Measurements from ENCODE around the gene PTPRR.

Gene PTPRR

DNA sequence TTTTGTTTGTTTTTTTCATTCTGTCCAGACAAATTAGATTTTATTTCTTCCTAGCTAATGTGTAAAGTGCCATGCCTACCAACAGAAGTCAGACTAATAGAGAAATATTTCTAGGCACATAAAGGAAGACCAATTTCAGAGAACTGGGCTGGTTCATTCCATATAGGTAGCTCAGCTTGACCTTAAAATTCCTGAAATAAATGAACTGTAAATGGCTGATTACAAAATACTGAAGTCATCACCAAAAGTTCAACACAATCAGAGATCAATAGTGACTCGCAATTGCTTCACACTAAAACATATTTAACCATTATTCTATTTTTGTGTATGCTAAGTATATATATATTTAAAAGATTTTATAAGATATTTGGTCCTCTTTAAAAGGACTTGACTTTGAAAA lies 317.5 kb downstream of the PTPRR start:
- H3K27me3 ChIP-seq (ENCODE audit: low read length): no peaks in the 10 kb centered on the region
- TF ChIP-seq, protein P1, sequence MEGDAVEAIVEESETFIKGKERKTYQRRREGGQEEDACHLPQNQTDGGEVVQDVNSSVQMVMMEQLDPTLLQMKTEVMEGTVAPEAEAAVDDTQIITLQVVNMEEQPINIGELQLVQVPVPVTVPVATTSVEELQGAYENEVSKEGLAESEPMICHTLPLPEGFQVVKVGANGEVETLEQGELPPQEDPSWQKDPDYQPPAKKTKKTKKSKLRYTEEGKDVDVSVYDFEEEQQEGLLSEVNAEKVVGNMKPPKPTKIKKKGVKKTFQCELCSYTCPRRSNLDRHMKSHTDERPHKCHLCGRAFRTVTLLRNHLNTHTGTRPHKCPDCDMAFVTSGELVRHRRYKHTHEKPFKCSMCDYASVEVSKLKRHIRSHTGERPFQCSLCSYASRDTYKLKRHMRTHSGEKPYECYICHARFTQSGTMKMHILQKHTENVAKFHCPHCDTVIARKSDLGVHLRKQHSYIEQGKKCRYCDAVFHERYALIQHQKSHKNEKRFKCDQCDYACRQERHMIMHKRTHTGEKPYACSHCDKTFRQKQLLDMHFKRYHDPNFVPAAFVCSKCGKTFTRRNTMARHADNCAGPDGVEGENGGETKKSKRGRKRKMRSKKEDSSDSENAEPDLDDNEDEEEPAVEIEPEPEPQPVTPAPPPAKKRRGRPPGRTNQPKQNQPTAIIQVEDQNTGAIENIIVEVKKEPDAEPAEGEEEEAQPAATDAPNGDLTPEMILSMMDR (IDR thresholded peaks at IDR 0.05; ENCODE audit: insufficient read depth, low read length, poor library complexity, severe bottlenecking): no peak
- no peak for TF ChIP-seq EZH2phosphoT487 (conservative IDR thresholded peaks at IDR 0.05; ENCODE audit: low read length)
- no peak overlapping the region for H3K9ac ChIP-seq (ENCODE audit: low read length)
- H3K4me3 ChIP-seq (ENCODE audit: insufficient read depth, low read length, poor library complexity, severe bottlenecking): no peak overlapping the region
- no peaks in the 10 kb centered on the region for H3F3A ChIP-seq (ENCODE audit: insufficient read depth)
- no peaks in the 10 kb centered on the region for H4K20me1 ChIP-seq (ENCODE audit: low read depth, low read length)
- no peaks in the 10 kb centered on the region for H3K36me3 ChIP-seq (ENCODE audit: low read length)
- H2AFZ ChIP-seq (ENCODE audit: low read depth, low read length, severe bottlenecking): no peak overlapping the region
- no peak overlapping the region for H3K27ac ChIP-seq (ENCODE audit: low read depth, low read length)
- no peaks in the 10 kb centered on the region for H3K9me2 ChIP-seq (replicated peaks; ENCODE audit: insufficient read depth, low read length)
- no peaks in the 10 kb centered on the region for H3K79me2 ChIP-seq (ENCODE audit: insufficient read depth, low read length)
- H3K9me3 ChIP-seq (ENCODE audit: insufficient read depth, low read length): no peaks in the 10 kb centered on the region
- H3K4me2 ChIP-seq (ENCODE audit: low read depth, low read length, poor library complexity, severe bottlenecking): no peak overlapping the region

DNA sequence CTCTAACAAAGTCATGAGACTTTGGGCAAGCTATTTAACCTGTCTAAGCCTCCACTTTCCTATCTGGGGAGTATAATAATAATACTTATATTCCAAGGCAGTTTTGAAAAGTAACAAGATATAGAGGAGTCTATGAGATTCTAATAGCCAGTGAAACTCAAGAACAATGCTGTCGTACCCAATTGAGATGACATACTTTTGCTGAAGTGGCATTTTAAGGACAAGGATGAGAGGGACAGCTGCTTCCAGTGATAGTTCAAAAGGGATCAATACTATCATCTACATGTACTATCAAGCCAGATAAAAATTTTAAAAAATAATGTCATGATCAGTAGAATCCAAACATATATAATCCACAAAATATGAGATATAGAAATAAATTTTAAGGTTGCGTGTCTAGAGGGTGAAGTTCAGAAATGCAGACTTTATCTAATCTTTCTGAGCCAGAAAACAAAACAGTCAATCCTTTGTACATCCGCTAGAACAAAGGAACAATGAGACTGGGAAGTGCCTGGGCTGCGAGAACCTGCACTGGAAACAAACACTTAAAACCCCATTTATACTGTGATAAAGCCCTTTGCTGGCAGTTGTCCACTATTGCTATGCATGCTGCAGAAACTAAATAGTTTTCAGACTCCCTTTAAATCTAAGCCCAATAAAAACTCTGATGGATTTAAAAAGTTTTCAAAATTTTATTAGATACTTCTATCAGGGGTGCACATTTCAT lies 321.9 kb downstream of the PTPRR start:
- H3K4me3 ChIP-seq (ENCODE audit: insufficient read depth, low read length, poor library complexity, severe bottlenecking): no peak overlapping the region
- no peak for TF ChIP-seq EZH2phosphoT487 (conservative IDR thresholded peaks at IDR 0.05; ENCODE audit: low read length)
- TF ChIP-seq, protein P1 (IDR thresholded peaks at IDR 0.05; ENCODE audit: insufficient read depth, low read length, poor library complexity, severe bottlenecking): no peak
- no peak overlapping the region for H3K4me2 ChIP-seq (ENCODE audit: low read depth, low read length, poor library complexity, severe bottlenecking)
- no peaks in the 10 kb centered on the region for H3K9me3 ChIP-seq (ENCODE audit: insufficient read depth, low read length)
- no peaks in the 10 kb centered on the region for H3K27me3 ChIP-seq (ENCODE audit: low read length)
- no peaks in the 10 kb centered on the region for H3K79me2 ChIP-seq (ENCODE audit: insufficient read depth, low read length)
- no peaks in the 10 kb centered on the region for H3K9me2 ChIP-seq (replicated peaks; ENCODE audit: insufficient read depth, low read length)
- no peaks in the 10 kb centered on the region for H4K20me1 ChIP-seq (ENCODE audit: low read depth, low read length)
- no peaks in the 10 kb centered on the region for H3K36me3 ChIP-seq (ENCODE audit: low read length)
- no peak overlapping the region for H3K9ac ChIP-seq (ENCODE audit: low read length)
- no peak overlapping the region for H3K27ac ChIP-seq (ENCODE audit: low read depth, low read length)
- H2AFZ ChIP-seq (ENCODE audit: low read depth, low read length, severe bottlenecking): no peak overlapping the region
- H3F3A ChIP-seq (ENCODE audit: insufficient read depth): no peaks in the 10 kb centered on the region

DNA sequence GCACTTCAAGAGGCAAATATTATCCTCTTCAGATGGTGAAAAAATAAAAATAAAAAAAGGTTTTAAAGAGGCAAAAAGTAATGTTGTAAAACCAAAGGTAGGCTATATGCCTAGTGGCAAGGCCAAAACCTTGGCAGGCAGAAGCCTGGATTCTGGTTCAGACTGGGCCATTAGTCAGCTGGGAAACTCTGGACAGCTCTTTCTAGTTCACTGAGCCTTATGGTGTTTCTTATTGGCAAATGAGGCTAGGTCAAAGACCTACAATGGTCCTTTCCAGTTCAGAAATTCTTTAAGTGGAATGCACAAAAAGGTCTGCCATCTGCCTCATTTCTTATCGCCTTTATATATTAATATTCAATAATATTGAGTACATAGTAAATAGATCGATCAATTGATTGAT lies 327.9 kb downstream of the PTPRR start:
- H3K27ac ChIP-seq (ENCODE audit: low read depth, low read length): no peak overlapping the region
- no peak overlapping the region for H3K4me3 ChIP-seq (ENCODE audit: insufficient read depth, low read length, poor library complexity, severe bottlenecking)
- no peaks in the 10 kb centered on the region for H3K9me3 ChIP-seq (ENCODE audit: insufficient read depth, low read length)
- no peaks in the 10 kb centered on the region for H3K79me2 ChIP-seq (ENCODE audit: insufficient read depth, low read length)
- no peaks in the 10 kb centered on the region for H3K9me2 ChIP-seq (replicated peaks; ENCODE audit: insufficient read depth, low read length)
- H3F3A ChIP-seq (ENCODE audit: insufficient read depth): no peaks in the 10 kb centered on the region
- no peaks in the 10 kb centered on the region for H4K20me1 ChIP-seq (ENCODE audit: low read depth, low read length)
- TF ChIP-seq EZH2phosphoT487 (conservative IDR thresholded peaks at IDR 0.05; ENCODE audit: low read length): no peak
- TF ChIP-seq, protein P1 (IDR thresholded peaks at IDR 0.05; ENCODE audit: insufficient read depth, low read length, poor library complexity, severe bottlenecking): no peak
- no peaks in the 10 kb centered on the region for H3K27me3 ChIP-seq (ENCODE audit: low read length)
- H3K4me2 ChIP-seq (ENCODE audit: low read depth, low read length, poor library complexity, severe bottlenecking): no peak overlapping the region
- H3K9ac ChIP-seq (ENCODE audit: low read length): no peak overlapping the region
- no peak overlapping the region for H2AFZ ChIP-seq (ENCODE audit: low read depth, low read length, severe bottlenecking)
- no peaks in the 10 kb centered on the region for H3K36me3 ChIP-seq (ENCODE audit: low read length)

All from SU-DHL-6 (cell line).